NB4 (cell line): Measurements from ENCODE around the gene CEP350.

Experiments
- CTCF ChIP-seq: IDR thresholded peaks from one replicate; pipeline ENCODE4 v1.5.1; 2012; ENCODE audit warnings: low read depth, low read length
- MYC ChIP-seq: IDR thresholded peaks from 2 replicates; pipeline ENCODE4 v1.6.1; 2011; ENCODE audit warnings: low read depth, low read length
- POLR2A ChIP-seq: IDR thresholded peaks from 2 replicates; pipeline ENCODE4 v1.6.1; 2011; ENCODE audit warnings: mild to moderate bottlenecking; ENCODE audit not compliant: insufficient read length; ENCODE audit errors: extremely low read depth

DNA sequence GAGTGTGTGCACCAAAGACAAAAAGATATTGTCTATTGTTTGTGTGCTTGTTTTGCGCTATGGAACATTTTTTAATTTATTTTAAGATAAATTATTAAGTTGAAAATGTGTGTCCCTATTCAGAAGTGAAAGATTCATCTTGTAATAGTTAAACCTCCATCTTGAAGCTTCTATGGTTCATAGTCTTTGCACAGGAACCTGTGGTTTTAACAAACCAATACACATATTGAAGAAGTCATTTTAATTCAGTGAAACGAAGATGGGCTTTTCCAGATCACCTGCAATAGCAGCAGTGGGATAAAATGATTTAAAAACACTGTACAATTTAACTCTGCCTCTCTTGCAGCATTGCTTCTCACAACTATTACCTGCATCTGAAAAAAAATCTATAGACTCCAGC lies 157.5 kb downstream of the CEP350 start:
- TF ChIP-seq CTCF (no peak), POLR2A (no peak), MYC (no peak)
